HG03139 (cell line): Measurements from ENCODE around the gene TPD52L2.

Experiments used
- ATAC-seq: cut with Tn5 transposase; IDR thresholded peaks from one replicate; pipeline ENCODE4 v1.9.1; 2021; ENCODE audit not compliant: unreplicated experiment

The TPD52L2 gene

GRCh38 chr20:63930971-63931553, 66.0 kb downstream of the TPD52L2 start:
- no peak for ATAC-seq

- no peak for ATAC-seq
These were observed 66.7 kb downstream of the TPD52L2 start for GRCh38 chr20:63931735-63932134.

- ATAC-seq, result no peak
These were observed 67.6 kb downstream of the TPD52L2 start for GRCh38 chr20:63932606-63933160.

- no peak for ATAC-seq
These were observed 68.6 kb downstream of the TPD52L2 start for GRCh38 chr20:63933646-63934045.

- no peak for ATAC-seq
These were observed 69.4 kb downstream of the TPD52L2 start for GRCh38 chr20:63934271-63935068.

- ATAC-seq, result no peak
These were observed 70.4 kb downstream of the TPD52L2 start for GRCh38 chr20:63935447-63935846.

GRCh38 chr20:63937596-63937995, 72.5 kb downstream of the TPD52L2 start:
- ATAC-seq, result no peak

GRCh38 chr20:63939061-63939935, 74.2 kb downstream of the TPD52L2 start:
- ATAC-seq, result no peak

- ATAC-seq, result no peak
These were observed 75.0 kb downstream of the TPD52L2 start for GRCh38 chr20:63940071-63940471.

- no peak for ATAC-seq
These were observed 75.6 kb downstream of the TPD52L2 start for GRCh38 chr20:63940472-63941266.
